ENCODE data around the gene SENP1.

DNA sequence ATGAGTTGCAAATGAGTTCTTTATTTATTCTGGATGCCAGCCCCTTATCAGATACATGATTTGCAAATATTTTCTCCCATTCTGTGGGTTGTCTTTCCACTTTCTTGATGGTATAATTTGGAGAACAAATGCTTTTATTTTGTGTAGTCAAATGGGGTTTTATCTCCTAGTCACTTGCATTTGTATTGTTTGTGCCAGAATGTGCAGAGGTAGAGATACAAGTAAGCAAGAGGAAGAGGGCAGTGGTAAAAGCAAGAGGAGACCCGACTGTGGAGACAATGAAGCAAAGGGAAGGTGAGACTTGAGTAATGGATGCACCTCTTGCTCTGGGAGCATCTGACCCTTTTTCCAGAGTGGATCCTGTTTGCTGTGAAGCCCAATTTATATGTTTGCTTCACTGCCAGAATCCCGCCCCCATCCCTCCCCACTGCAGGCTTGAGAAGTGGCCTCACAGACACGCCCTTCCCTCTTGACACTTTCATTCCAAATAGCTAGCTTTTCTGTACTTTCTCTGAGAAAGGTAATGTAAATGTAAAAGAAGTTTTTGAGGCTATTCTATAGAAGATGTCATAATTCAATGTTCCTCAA, 12.5 kb upstream of the SENP1 start:
- TF ChIP-seq CTCF (IDR thresholded peaks at IDR 0.05) (no peak), EP300 (IDR thresholded peaks at IDR 0.05; ENCODE audit: low read depth) (no peak), POLR2A (IDR thresholded peaks at IDR 0.05) (no peak)
